VCaP (cell line): ENCODE measurements around the gene MMS22L.

Experiments
- H3K27ac ChIP-seq: fragments of 450-650 bp; 2 replicates; pipeline ENCODE4 v1.5.1; 2017
- CTCF ChIP-seq: fragments of 450-650 bp; conservative IDR thresholded peaks from 2 replicates; pipeline ENCODE4 v1.5.1; 2017; ENCODE audit warnings: mild to moderate bottlenecking, moderate library complexity

Gene MMS22L

GRCh38 chr6:97094376-97094775 is 188.6 kb downstream of the MMS22L start:
- TF ChIP-seq CTCF, result no peak
- no peak overlapping the region for H3K27ac ChIP-seq

GRCh38 chr6:97092673-97093305 is 190.2 kb downstream of the MMS22L start:
- H3K27ac ChIP-seq, result no peak overlapping the region
- TF ChIP-seq CTCF, result no peak
